GM21515 (cell line): ENCODE data around the gene PARP9.
"Not testable (repeated sequence)": the region's sequence is repeated elsewhere in the genome, so short reads cannot be mapped to it uniquely, and the experiment has no call there.

Source experiments
- ATAC-seq: cut with Tn5 transposase; IDR thresholded peaks from one replicate; pipeline ENCODE4 v1.9.1; 2021; ENCODE audit not compliant: unreplicated experiment

The PARP9 gene

DNA sequence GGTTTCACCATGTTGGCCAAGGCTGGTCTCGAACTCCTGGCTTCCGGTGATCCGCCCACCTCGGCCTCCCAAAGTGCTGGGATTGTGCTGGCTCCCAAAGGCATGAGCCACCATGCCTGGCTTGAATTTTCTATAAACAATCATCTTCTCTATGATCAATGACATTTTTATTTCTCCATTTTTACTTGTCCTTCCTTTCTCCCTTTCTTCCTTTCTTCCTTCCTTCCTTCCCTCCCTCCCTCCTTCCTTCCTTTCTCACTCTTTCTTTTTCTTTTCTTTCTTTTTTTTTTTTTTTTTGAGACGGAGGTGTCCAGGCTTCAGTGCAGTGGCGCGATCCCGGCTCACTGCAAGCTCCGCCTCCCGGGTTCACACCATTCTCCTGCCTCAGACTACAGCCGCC lies 40.8 kb downstream of the PARP9 start:
- no peak for ATAC-seq

DNA sequence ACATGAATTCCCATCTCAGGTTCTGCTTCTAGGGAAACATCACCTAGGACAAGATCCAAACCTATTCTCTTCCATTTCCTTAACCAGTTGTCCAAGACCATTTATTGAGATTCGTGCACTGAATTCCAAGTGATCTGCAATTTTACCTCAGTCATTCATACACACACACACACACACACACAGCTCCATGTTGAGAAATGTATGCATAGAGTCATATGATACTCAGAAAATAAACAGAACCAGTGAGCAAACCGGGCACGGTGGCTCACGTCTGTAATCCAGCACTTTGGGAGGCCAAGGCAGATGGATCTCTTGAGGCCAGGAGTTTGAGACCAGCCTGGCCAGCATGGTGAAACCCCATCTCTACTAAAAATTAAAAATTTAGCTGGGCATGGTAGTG lies 43.2 kb downstream of the PARP9 start:
- no peak for ATAC-seq

DNA sequence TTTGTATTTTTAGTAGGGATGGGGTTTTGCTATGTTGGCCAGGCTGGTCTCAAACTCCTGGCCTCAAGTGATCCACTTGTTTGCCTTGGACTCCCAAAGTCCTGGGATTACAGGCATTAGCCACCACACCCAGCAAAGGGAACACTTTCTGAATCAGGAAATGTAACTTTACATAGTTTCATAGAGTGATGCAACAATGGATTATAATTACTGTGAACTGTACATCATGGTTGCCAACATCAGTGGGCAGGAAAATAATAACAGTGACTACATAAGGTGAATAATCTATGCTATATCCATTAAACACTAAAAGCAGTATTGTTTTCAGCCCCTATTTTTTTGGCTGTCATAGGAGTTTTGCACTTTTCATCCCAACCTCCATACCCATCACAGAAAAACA lies 44.4 kb downstream of the PARP9 start:
- no peak for ATAC-seq

DNA sequence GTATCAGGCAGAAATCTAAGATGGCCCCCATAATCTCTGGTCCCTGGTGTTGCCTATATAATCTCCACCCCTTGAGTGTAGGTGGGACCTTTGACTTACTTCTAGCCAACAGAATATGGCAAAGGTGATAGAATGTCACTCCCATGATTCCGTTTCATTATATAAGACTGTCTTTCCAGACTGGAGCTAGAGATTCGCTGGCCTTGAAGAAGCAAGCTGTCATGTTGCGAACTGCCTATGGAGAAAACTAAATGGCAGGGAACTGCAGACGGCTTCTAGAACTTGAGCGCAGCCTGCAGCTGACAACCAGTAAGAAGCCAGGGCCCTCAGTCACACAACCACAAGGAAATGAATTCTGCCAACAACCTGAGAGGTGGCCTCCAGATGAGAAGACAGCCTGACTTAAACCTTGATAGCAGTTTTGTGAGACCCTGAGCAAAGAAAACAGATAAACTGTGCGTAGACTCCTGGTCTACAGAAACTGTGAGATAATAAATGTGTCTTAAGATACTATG lies 47.2 kb downstream of the PARP9 start:
- ATAC-seq, result no peak

DNA sequence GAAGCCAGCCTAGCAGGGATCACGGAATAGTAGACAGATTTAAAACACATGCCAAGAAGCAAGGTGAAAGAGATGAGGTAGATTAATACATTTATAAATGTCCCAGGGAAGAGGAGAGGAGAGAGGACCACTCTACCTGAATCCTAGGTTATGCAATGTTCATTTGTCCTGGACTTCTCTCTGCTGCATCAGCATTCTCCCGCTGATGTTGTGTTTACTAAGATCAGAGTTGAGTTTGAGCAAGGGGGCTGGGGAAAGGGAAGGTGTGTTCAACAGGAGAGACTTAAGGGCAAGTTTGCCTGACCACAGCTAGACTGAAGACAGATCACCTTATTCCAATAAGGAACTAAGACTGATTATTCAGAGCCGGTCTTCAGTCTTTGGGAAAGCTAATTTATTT lies 48.2 kb downstream of the PARP9 start:
- ATAC-seq, result no peak

DNA sequence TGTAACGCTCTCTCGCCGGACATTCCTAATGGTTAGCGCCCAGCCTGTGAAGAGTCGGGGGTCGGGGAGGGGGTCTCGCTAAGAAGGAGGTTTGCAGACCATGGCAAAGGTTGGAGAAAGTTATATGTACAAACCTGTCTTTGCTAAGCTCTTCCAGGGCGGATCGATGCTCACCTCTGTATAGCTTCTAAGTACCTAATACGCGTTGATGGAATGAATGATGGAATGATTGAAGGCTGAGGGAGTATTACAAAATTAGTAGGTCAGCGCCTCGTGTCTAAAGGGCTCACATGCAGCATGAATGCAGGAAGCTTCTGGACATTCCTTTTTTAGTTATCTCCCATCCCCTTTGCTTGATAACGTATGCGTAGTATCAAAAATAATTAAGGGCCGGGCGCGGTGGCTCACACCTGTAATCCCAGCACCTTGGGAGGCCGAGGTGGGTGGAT lies 49.1 kb downstream of the PARP9 start:
- ATAC-seq, result no peak

DNA sequence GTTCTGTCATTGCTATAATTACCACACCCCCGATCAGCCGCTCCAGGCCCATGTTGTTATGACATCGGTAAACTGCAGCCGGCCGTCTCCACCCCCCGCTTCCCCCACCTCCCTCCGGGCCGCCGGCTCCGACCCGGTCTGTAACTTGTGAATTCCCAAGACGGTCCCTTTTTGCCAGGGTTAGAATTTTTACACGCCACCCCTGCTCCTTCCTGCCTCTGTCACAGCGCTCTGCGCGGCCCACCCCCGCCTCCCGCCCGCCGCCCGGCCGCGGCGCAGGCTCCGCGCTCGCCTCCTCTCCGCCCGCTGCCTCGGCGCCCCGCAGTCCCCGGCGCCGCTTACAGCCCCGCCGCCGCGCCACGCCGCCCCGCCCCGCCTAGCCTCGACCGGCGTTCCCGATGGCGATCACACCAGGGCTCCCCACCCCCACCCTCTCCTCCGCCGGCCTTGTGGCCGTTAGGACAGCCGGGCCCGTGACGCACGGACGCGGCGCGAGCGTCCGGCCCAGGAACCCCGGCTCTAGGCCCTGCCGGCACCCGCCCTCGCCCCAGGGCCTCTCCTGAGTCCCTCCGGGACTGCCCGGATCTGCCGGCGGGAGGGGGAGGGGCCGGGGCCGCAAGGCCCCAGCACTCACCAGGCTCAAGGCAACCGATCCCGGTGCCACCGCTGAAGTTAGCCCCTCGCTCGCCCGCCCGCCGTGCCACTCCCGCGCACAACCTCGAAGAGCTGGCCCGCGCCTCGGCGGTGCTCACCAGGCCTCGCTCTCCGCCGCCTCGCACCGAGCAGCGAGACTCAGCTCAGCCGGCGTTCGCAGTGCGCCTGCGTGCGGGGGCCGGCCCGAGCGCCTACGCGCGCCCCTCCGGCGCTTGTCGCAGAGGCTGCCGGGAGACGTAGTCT lies 49.7 kb downstream of the PARP9 start, which contains the start of gene KPNA1:
KPNA1 (minus strand) TSS at position 817 of the 897 bp plus-strand sequence. CDS start 18,374 bp downstream, outside the sequence.
- peak; percentile 86 for ATAC-seq

DNA sequence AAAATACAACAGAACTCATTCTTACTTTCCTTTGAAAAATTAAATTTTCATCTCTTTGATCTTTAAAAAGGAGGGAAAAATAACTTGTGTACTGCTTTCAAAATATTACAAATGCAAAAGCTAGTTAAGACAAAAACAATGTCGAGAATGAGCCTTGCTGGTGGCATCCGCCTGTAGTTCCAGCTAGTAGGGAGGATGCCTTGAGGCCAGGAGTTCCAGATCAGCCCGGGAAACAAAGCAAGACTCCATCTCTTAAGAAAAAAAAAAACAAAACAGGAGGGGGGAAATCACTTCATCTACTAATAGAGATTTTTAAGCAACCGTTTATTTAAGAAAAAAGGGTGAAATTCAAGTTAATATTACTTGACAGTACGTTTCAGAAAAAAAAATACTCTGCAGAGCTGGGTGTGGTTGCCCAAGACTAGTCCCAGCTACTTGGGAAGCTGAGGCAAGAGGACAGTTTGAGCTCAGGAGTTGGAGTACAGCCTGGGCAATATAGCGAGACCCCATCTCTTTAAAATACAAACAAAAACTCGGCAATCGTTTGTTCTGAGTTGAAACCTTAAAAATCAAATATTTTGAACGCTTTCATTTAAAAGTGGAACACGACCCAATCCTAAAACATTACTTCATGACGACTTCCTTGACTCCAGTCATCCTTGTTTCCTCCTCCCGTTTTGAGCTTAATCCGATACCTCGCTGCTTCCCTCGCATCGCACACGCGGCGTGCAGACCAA lies 50.5 kb downstream of the PARP9 start:
- no peak for ATAC-seq

DNA sequence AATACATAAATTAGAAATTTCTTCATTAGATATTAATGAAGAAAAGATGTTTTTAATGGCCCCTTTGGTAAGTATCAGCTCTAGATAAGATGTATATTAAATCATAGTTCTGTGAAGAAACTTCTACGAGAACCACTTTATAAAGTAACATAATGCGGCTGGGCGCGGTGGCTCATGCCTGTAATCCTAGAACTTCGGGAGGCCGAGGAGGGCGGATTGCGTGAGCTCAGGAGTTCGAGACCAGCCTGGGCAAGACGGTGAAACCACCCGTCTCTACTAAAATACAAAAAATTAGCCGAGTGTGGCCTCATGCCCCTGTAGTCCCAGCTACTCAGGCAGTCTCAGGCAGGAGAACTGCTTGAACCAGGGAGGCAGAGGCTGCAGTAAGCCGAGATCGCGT lies 51.8 kb downstream of the PARP9 start:
- no peak for ATAC-seq

DNA sequence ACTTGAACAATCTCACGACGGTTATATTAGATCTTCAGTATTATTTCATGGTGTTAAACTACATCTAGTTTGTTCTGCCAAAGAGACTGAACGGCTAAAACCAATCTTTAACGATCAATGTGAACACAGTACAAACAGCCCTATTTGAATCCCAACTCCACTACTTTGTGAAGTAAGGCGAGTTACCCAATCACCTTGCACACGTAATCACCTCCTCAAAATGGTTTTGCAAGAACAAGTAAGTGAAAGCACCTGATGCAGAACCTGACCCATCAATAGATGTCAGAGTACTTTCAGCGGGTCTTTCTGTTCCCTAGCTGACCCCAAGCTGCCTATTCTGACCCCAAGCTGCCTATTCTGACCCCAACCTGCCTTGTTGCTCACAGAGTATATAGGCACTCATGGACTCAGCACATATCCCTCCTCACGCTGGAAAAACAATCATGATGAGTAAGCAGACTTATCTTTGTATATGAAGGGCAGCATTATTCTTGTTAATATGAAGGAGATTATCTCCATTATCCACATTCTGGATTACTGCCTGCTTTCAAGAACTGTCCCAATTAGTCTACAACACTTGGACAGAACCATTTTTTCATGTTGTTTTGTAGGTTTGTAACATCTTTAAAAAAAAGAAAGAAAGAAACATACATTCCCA lies 53.1 kb downstream of the PARP9 start:
- ATAC-seq, result no peak

DNA sequence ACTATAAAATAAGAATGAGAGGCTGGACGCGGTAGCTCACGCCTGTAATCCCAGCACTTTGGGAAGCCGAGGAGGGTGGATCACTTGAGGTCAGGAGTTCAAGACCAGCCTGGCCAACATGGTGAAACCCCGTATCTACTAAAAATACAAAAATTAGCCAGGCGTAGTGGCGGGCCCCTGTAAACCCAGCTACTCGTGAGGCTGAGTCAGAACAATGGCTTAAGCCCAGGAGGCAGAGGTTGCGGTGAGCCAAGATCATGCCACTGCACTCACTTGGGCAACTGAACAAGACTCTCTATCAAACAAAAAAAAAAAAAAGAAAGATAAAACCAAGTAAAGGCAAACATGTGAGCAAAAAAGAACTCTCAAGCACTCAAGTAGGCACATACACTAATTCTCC lies 55.2 kb downstream of the PARP9 start:
- ATAC-seq, result not testable (repeated sequence)

DNA sequence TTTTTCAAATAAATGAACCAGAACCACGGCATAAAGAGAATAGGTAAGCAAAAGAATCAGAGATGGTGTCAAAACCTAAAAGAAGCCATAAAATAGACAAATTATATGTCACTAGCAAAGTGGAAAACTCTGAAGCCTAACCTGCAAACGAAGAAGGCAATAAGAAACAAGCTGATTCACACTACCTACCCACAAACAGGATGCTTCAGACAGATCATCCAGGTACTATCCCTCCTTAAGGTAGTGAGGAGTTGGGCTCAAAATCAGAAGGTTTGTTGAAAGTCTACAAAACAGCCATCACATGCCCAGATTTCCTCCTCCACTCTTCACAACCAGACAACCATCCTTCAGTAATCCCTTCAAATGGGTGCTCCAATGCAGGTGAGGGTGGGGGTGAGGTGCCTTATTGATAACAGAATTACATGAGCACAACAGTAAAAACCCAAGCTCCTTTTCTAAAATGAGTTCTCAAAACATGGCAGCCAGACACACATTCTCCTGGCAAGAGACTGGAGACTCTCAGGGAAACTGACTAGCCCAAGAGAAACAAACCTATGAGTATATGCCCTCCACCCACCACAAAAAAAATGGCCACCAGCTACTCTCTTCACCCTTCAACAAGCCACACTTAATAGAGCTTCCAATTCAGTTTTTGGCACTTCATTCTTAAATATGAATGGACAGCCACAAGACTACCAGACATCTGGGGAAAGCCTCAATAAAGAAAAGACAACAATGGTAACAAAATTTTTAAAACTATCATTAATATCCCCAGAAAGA lies 55.8 kb downstream of the PARP9 start:
- ATAC-seq, result no peak

DNA sequence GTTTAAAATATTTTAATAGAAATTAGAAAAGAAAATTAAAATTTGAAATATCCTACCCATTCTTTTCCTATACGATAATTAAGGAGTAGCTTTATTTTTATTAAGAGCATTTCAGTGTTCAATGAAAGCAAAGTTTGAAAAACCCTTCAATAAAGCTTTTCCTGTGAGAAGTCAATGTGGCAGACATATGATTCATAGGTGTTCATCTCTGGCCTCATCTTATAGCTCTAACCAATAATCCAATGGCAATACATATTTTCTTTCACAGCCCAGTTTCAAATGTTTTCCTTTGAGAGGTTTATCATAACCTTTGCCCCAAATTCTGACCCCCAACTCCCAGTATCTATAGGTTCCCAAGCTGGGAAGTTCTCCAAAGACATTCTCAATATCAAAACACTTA lies 57.6 kb downstream of the PARP9 start:
- ATAC-seq, result no peak

DNA sequence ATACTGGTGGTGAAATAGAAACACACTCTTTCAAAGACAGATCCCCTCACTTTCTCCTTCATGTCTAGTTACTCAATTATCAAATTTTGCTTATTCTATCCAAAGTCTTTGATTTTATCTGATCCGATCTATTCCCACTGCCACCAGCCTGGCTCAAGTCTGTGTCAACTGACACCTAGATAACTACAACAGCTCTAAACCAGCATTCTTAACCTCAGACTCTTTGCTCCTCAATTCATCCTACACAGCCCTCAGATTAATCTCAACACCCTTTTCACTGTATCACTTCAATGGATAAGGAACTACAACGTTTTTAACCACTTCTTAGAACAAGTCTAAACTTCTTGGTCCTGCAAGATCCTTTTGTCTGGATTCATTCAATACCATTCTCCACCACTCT lies 58.4 kb downstream of the PARP9 start:
- ATAC-seq, result no peak

DNA sequence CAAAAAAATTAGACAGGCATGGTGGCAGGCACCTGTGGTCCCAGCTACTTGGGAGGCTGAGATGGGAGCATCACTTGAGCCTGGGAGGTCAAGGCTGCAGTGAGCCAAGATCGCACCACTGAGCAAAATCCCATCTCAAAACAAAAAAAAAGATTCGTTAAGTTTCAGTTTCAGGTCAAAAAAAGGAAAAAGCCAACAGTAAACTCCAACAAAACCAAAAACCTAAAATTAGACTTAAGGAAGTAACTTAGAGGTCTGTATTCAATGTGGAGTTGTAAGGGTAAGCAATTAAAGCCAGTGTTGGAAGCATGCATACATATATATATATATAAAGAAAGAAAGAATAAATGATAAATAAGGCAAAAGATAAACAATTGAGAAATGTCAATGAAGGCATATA lies 61.2 kb downstream of the PARP9 start:
- ATAC-seq, result no peak

DNA sequence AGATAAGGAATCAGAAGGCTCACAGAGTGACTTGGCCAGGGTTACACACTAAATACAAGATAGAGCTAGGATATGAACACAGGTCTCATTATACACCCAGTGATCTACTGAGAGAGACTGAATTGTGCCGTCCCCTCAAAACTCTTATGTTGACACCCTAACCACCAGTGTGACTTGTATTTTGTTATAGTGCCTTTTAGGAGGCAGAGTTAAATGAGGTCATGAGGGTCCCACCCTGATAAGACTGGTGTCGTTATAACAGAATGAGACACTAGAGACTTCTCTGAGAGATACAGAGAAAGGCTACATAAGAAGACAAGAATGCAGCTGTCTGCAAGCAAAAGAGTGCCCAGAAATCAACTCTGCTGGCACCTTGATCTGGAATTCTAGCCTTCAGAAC lies 62.0 kb downstream of the PARP9 start:
- no peak for ATAC-seq

DNA sequence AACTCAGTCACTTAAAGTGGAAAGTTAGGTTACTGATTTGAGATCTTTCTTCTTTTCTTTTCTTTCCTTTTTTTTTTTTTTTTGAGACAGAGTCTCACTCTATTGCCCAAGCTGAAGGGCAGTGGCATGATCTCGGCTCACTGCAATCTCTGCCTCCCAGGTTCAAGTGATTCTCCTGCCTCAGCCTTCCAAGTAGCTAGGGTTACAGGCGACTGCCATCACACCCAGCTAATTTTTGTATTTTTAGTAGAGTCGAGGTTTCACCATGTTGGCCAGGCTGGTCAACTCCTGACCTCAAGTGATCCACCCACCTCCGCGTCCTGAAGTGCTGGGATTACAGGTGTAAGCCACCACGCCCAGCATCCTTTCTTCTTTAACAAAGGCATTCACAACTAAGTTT lies 63.1 kb downstream of the PARP9 start:
- ATAC-seq, result not testable (repeated sequence)

DNA sequence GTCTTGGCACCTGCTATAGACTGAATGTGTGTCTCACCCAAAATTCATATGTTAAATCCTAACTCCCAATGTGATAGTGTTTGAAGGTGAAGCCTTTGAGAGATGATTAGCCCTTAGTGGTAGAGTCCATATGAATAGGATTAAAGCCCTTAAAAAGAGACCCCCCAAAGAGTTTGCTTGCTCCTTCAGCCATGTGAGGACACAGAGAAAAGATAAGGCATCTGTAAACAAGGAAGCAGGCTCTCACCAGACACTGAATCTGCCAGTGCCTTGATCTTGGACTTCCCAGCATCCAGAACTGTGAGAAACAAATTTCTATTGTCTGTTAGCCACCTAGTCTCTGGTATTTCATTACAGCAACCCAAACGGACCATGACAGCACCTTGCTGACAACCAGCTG lies 65.9 kb downstream of the PARP9 start:
- no peak for ATAC-seq

DNA sequence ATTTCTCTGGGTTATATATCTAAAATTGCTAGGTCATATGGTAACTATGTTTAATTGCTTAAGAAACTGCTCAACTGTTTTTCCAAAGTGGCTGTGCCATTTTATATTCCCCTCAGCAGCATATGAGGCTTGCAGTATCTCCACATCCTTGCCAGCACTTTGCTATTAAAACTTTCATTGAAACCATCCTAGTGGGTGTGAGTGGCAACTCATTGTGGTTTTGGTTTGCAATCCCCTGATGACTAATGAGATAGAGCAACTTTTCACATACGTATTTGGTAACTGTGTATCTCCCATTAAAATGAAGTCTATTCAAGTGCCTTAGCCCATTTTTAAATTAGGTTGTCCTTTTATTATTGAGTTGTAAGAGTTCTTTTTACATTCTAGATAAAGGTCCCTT lies 66.7 kb downstream of the PARP9 start:
- no peak for ATAC-seq

DNA sequence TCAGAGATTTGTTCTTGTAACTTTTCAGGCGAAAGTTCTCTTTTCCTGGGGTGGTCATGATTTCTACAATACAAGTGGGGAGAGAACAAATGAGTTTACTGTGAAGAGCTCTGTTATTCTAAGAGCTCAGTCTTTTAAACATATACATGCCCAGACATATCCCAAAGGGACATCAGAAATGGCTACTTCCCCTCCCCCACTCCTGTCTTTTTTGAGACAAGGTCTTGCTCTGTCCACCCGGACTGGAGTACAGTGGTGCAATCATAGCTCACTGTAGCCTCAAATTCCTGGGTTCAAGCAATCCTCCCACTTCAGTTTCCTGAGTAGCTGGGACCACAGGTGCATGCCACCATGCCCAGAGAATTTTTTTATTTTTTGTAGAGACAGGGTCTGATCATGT lies 67.6 kb downstream of the PARP9 start:
- ATAC-seq, result no peak

DNA sequence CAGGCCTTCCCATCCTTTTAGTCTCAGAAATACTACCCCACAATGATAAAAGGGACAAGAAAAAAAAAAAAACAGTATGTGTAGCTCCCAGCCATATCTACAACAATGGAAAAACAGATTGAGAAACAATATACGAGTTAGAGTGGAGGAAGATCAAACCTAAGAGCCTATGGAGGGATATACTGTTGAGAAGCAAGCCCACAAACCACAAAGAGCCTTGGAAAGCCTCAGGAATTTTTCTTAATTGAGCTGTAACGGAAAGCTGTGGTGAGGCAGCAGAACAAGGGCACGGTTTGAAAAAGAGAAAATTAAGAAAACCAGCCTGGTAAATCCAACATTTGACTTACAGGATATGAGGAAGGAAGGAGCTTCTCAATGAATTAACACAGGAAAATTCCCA lies 70.8 kb downstream of the PARP9 start:
- ATAC-seq, result no peak
